NT2/D1 (cell line): ENCODE results near the gene CNTN5.

Experiments
- DNase-seq: peaks from one replicate; pipeline ENCODE4 v3.0.0-alpha.2; 2011; ENCODE audit warnings: low read depth, low spot score
- H3K27me3 ChIP-seq: 2 replicates; pipeline ENCODE4 v1.6.0; 2011; ENCODE audit warnings: mild to moderate bottlenecking; ENCODE audit not compliant: insufficient read length, insufficient read depth
- H3K36me3 ChIP-seq: 2 replicates; pipeline ENCODE4 v1.6.1; 2011; ENCODE audit warnings: mild to moderate bottlenecking, low read length, mixed read lengths; ENCODE audit not compliant: insufficient read depth, insufficient read length
- H3K4me1 ChIP-seq: 2 replicates; pipeline ENCODE4 v1.5.1; 2011; ENCODE audit not compliant: insufficient read depth, insufficient read length
- H3K4me3 ChIP-seq: 2 replicates; pipeline ENCODE4 v1.5.1; 2011; ENCODE audit warnings: low read depth; ENCODE audit not compliant: insufficient read length
- H3K9ac ChIP-seq: 2 replicates; pipeline ENCODE4 v1.6.0; 2011; ENCODE audit warnings: low read depth; ENCODE audit not compliant: insufficient read length
- H3K9me3 ChIP-seq: 2 replicates; pipeline ENCODE4 v1.5.1; 2011; ENCODE audit warnings: mild to moderate bottlenecking, low read length; ENCODE audit not compliant: insufficient read depth
- SUZ12 ChIP-seq: IDR thresholded peaks from 2 replicates; pipeline ENCODE4 v1.6.1; 2011; ENCODE audit not compliant: insufficient read length, insufficient read depth; ENCODE audit errors: extremely low read depth
- YY1 ChIP-seq: IDR thresholded peaks from 2 replicates; pipeline ENCODE4 v1.6.1; 2011; ENCODE audit not compliant: insufficient read length, insufficient read depth
- ZNF274 ChIP-seq: IDR thresholded peaks from 2 replicates; pipeline ENCODE4 v1.6.1; 2011; ENCODE audit warnings: mild to moderate bottlenecking, low read depth, low read length

Gene CNTN5

DNA sequence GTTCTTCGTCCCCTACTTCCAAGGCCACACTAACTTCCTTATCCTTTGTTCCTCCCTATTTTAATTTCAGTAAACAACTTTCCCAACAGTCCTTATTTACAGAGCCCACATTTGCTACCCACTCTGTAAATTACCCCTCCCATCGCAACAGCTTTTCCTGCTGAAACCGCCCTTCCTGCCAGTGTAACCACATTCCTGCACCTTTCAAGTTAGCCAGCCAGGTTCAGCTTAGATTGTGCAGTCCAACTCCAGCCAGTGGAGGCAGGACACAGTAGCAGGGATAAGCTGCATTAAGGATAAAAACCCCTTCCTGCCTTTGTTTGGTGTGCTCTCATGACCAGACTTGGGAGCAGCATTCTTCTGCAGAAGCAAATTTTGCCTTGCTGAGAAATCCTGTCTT, 898.0 kb downstream of the CNTN5 start:
- no peaks in the 10 kb centered on the region for H3K27me3 ChIP-seq
- no peaks in the 10 kb centered on the region for H3K4me1 ChIP-seq
- DNase-seq, result no peak
- no peaks in the 10 kb centered on the region for H3K36me3 ChIP-seq
- no peak overlapping the region for H3K4me3 ChIP-seq
- H3K9me3 ChIP-seq, result peaks cover 17% of the 10 kb centered on the region
- no peak for TF ChIP-seq SUZ12
- no peak for TF ChIP-seq YY1
- TF ChIP-seq ZNF274, result no peak
- H3K9ac ChIP-seq, result no peak overlapping the region

DNA sequence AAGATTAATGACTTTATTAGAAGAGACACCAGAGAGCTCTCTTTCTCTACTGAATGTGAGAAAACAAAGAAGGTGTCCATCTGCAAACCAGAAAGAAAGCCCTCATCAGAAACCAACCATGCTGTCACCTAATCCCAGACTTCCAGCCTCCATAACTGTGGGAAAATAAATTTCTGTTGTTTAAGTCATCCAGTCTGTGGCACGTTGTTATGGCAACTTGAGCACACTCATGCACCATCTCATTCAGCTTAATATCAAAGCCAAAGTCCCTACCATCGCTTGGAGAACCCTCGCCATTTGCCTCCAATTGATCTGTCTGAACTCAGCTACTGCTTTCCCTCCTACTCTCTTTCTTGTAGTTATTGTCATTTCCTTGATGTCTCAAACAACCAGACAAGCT, 900.2 kb downstream of the CNTN5 start:
- Histone ChIP-seq H3K4me1 (no peaks in the 10 kb centered on the region), H3K9me3 (peaks cover 17% of the 10 kb centered on the region), H3K36me3 (no peaks in the 10 kb centered on the region), H3K27me3 (no peaks in the 10 kb centered on the region), H3K4me3 (no peak overlapping the region), H3K9ac (no peak overlapping the region)
- no peak for TF ChIP-seq YY1
- TF ChIP-seq ZNF274, result no peak
- no peak for TF ChIP-seq SUZ12
- no peak for DNase-seq

DNA sequence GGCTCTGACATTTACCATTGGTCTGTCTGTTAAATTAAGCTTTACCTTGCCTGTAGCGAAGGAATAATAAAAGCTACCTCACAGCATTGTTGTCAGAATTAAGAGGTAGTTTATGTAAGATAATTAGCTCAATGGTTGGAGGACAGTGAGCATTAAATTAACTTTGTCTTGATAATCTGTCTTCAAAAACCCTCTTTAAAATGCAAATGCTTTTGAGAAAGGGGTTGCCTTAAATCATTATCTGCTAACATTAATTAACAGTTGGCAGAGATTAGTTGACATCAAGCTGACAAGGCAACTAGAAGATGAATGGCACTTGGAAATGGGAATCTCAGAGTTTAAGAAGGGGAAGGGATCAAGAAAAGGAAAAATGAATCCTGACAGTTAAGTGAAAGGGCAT, 905.2 kb downstream of the CNTN5 start:
- DNase-seq, result no peak
- no peak overlapping the region for H3K9ac ChIP-seq
- TF ChIP-seq SUZ12 (no peak), YY1 (no peak), ZNF274 (no peak)
- no peak overlapping the region for H3K4me3 ChIP-seq
- no peaks in the 10 kb centered on the region for H3K4me1 ChIP-seq
- H3K27me3 ChIP-seq, result no peaks in the 10 kb centered on the region
- H3K36me3 ChIP-seq, result no peaks in the 10 kb centered on the region
- peaks cover 16% of the 10 kb centered on the region for H3K9me3 ChIP-seq

DNA sequence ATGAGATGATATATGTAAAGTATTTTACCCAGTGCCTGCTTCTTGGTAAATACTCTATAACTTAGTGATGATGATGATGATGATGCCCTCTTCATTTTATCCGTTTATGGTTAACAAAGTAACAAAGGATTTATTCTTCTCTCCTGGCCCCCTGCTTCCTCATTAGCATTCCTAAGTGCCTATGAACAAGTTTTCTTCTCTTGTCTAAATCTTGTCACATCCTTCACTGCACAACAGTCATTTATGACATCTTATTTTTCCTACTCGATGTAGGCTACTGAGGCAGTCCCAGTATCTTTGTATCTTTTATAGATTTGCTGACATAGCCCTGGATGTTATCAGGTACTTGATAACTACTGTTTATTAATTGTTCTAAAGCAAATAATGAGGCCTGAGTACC, 911.9 kb downstream of the CNTN5 start:
- H3K27me3 ChIP-seq, result no peaks in the 10 kb centered on the region

DNA sequence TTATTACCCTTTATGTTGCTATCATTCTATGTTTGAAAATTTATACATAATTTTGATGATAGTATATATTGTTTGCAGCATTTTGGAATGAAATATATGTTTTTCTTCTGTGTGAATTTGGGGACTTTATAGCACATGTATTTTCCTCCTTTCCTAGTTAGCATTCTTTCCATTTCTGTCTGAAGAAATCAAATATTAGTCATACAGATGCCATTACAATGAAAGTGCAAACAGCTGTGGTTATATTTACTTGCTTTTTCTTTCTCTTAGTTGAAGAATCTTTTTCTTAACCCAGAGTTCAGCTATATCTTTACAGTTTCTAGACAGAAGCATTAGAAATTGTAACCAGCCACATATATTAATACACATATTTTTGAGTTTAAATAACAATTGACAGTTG, 913.3 kb downstream of the CNTN5 start:
- H3K36me3 ChIP-seq, result no peaks in the 10 kb centered on the region
- no peaks in the 10 kb centered on the region for H3K27me3 ChIP-seq
- H3K4me1 ChIP-seq, result no peaks in the 10 kb centered on the region
- H3K9ac ChIP-seq, result no peak overlapping the region
- no peak for DNase-seq
- peaks cover 6% of the 10 kb centered on the region for H3K9me3 ChIP-seq
- TF ChIP-seq ZNF274, result no peak
- TF ChIP-seq SUZ12, result no peak
- TF ChIP-seq YY1, result no peak
- H3K4me3 ChIP-seq, result no peak overlapping the region

More for the DNA sequence above, 911.9 kb downstream of the CNTN5 start:
- no peak for DNase-seq
- H3K4me3 ChIP-seq, result no peak overlapping the region
- no peaks in the 10 kb centered on the region for H3K4me1 ChIP-seq
- no peak overlapping the region for H3K9ac ChIP-seq
- TF ChIP-seq SUZ12, result no peak
- no peak for TF ChIP-seq ZNF274
- no peak for TF ChIP-seq YY1
- H3K9me3 ChIP-seq, result peaks cover 16% of the 10 kb centered on the region
- no peaks in the 10 kb centered on the region for H3K36me3 ChIP-seq

DNA sequence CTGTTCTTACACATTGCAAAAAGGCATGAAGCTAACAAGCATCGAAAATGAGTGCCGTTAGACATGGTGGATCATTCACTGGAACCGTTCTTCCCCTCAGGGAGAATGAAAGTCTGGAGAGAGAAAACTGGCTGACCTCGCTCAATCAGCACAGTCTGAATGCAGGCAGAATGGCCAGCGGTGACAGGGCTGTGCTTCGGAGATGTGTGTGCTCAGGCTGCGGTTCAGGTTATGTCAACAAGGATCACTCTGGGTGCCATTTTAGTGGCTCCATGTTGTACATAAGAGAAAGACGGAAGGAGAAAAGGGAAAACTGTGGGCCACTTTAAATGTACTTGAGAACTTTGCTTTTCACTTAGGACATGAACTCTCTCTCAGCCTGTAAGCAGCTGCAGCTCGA, 916.6 kb downstream of the CNTN5 start:
- Histone ChIP-seq H3K4me3 (no peak overlapping the region), H3K9ac (no peak overlapping the region), H3K36me3 (no peaks in the 10 kb centered on the region), H3K9me3 (no peaks in the 10 kb centered on the region), H3K27me3 (no peaks in the 10 kb centered on the region), H3K4me1 (no peaks in the 10 kb centered on the region)
- TF ChIP-seq SUZ12, result no peak
- TF ChIP-seq ZNF274, result no peak
- TF ChIP-seq YY1, result no peak
- no peak for DNase-seq

DNA sequence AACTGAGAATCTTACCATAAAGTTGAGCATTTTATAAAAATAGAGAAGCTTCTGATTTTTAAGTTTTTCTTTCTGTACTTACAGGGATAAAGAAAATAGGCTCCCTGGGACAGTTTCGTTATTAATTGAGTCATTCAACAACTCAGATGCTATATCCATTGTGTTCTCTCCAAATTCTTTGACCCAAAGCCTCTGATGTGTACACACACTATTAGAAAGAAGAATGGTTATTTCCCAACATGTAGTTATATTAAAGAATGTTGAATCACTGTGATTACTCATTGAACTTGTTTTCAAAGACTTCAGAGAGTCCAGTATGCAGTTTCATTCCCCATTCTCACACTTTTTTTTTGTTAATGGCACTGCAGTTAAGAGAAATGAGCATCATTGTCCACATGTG, 932.1 kb downstream of the CNTN5 start:
- Histone ChIP-seq H3K27me3 (no peaks in the 10 kb centered on the region), H3K36me3 (no peaks in the 10 kb centered on the region), H3K4me1 (no peaks in the 10 kb centered on the region), H3K9me3 (no peaks in the 10 kb centered on the region), H3K4me3 (no peak overlapping the region), H3K9ac (no peak overlapping the region)
- DNase-seq, result no peak
- no peak for TF ChIP-seq SUZ12
- no peak for TF ChIP-seq ZNF274
- no peak for TF ChIP-seq YY1

DNA sequence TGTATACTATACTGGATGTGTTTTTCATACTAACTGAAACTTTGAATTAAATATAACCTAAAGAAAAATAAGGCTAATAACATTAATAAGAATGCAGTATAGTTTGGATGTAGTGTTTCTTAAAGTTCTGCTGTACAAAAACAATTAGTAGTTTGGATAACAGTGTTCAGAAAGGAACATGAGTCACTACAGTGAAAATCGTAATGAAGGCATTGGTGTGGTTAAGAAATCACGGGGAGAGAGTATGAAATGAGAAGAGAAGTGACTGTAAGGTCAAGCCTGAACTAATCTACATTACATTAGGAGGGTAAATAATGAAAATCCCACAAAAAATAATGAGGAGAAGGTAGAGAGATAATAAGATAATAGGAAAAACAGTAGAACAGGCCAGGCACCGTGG, 939.8 kb downstream of the CNTN5 start:
- no peak overlapping the region for H3K9ac ChIP-seq
- no peaks in the 10 kb centered on the region for H3K4me1 ChIP-seq
- TF ChIP-seq YY1 (no peak), ZNF274 (no peak), SUZ12 (no peak)
- H3K36me3 ChIP-seq, result no peaks in the 10 kb centered on the region
- H3K9me3 ChIP-seq, result no peaks in the 10 kb centered on the region
- no peaks in the 10 kb centered on the region for H3K27me3 ChIP-seq
- no peak overlapping the region for H3K4me3 ChIP-seq
- DNase-seq, result no peak
